ENCODE measurements around the gene TCEA2.

Gene TCEA2

DNA sequence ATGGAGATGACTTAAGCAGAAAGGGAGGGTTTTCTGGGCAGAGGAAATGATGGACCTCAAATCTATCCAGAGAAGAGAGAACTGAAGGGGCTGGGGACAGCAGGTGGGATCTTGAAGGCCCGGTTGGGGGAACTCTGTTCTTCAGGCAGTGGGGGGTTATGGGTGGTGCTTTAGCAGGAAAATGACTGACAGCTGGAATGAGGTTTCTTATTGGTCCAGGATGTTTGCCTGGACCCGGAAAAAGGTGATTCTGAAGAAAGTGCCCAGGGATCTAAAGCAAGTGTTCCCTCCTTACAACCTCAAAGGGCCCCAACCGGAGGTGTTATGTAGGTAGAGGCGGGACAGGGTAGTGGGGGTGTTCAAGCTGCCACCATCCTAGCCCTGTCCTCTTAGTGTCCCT lies 32.5 kb downstream of the TCEA2 start:
- H3K36me3 ChIP-seq (ENCODE audit: insufficient read depth), result no peaks in the 10 kb centered on the region
- TF ChIP-seq, protein P1, sequence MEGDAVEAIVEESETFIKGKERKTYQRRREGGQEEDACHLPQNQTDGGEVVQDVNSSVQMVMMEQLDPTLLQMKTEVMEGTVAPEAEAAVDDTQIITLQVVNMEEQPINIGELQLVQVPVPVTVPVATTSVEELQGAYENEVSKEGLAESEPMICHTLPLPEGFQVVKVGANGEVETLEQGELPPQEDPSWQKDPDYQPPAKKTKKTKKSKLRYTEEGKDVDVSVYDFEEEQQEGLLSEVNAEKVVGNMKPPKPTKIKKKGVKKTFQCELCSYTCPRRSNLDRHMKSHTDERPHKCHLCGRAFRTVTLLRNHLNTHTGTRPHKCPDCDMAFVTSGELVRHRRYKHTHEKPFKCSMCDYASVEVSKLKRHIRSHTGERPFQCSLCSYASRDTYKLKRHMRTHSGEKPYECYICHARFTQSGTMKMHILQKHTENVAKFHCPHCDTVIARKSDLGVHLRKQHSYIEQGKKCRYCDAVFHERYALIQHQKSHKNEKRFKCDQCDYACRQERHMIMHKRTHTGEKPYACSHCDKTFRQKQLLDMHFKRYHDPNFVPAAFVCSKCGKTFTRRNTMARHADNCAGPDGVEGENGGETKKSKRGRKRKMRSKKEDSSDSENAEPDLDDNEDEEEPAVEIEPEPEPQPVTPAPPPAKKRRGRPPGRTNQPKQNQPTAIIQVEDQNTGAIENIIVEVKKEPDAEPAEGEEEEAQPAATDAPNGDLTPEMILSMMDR (conservative IDR thresholded peaks at IDR 0.05; ENCODE audit: low read depth, low read length), result no peak
- no peak overlapping the region for H3K9ac ChIP-seq
- H3K79me2 ChIP-seq (ENCODE audit: insufficient read depth, low read depth), result no peaks in the 10 kb centered on the region
- H3K4me2 ChIP-seq, result no peak overlapping the region
- no peaks in the 10 kb centered on the region for H3K4me1 ChIP-seq (ENCODE audit: low read depth, poor library complexity, severe bottlenecking)
- no peaks in the 10 kb centered on the region for H4K20me1 ChIP-seq (ENCODE audit: insufficient read depth)
- H2AFZ ChIP-seq (ENCODE audit: low read depth), result no peak overlapping the region
- peaks cover 57% of the 10 kb centered on the region for H3K27me3 ChIP-seq (ENCODE audit: insufficient read depth, low read depth)
- H3K4me3 ChIP-seq (IDR thresholded peaks at IDR 0.05; ENCODE audit: insufficient read depth, low read depth, low read length), result no peak overlapping the region
- no peak overlapping the region for H3K27ac ChIP-seq

DNA sequence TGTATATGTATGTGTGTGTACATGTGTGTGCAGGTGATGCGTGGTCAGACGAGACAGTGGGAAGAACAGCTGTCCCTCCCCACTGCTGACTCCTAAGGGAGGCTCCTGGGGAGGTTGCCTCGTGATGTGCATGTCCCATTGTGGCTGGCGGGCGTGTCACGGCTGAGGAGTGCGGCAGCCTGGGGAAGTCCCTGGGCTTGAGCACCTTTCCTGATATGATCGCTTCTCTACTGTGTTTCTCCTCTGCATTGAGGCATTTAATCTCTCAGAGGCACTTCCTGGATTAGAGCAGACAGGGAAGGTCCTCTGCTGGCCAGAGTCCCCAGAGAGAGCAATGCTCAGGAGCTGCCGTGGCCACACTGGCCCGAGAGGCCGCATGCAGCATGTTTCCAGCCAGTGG lies 32.9 kb downstream of the TCEA2 start:
- H3K4me3 ChIP-seq (IDR thresholded peaks at IDR 0.05; ENCODE audit: insufficient read depth, low read depth, low read length), result no peak overlapping the region
- H3K4me2 ChIP-seq, result no peak overlapping the region
- no peaks in the 10 kb centered on the region for H3K79me2 ChIP-seq (ENCODE audit: insufficient read depth, low read depth)
- no peak overlapping the region for H3K9ac ChIP-seq
- no peaks in the 10 kb centered on the region for H3K4me1 ChIP-seq (ENCODE audit: low read depth, poor library complexity, severe bottlenecking)
- no peak overlapping the region for H3K27ac ChIP-seq
- H4K20me1 ChIP-seq (ENCODE audit: insufficient read depth), result no peaks in the 10 kb centered on the region
- peaks cover 61% of the 10 kb centered on the region for H3K27me3 ChIP-seq (ENCODE audit: insufficient read depth, low read depth)
- no peaks in the 10 kb centered on the region for H3K36me3 ChIP-seq (ENCODE audit: insufficient read depth)
- H2AFZ ChIP-seq (ENCODE audit: low read depth), result no peak overlapping the region
- TF ChIP-seq, protein P1 (conservative IDR thresholded peaks at IDR 0.05; ENCODE audit: low read depth, low read length), result no peak

DNA sequence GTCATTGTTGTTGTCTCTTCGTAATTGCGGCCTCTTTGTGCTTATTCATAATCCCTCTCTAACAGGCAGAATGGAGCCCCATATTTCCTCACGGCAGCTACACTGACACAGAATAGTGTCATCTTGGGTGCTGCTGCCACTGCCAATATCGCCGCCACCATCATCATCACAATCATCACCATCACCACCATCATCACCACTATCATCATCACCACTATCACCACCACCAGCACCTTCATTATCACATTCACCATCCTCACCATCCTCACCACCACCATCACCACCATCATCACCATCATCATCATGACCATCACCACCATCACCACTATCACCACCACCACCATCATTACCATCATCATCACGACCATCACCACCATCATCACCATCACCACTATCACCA lies 33.5 kb downstream of the TCEA2 start:
- no peaks in the 10 kb centered on the region for H3K79me2 ChIP-seq (ENCODE audit: insufficient read depth, low read depth)
- no peak overlapping the region for H3K9ac ChIP-seq
- TF ChIP-seq, protein P1 (conservative IDR thresholded peaks at IDR 0.05; ENCODE audit: low read depth, low read length), result no peak
- H3K4me2 ChIP-seq, result no peak overlapping the region
- no peaks in the 10 kb centered on the region for H3K36me3 ChIP-seq (ENCODE audit: insufficient read depth)
- no peak overlapping the region for H2AFZ ChIP-seq (ENCODE audit: low read depth)
- H4K20me1 ChIP-seq (ENCODE audit: insufficient read depth), result no peaks in the 10 kb centered on the region
- H3K4me3 ChIP-seq (IDR thresholded peaks at IDR 0.05; ENCODE audit: insufficient read depth, low read depth, low read length), result no peak overlapping the region
- no peaks in the 10 kb centered on the region for H3K4me1 ChIP-seq (ENCODE audit: low read depth, poor library complexity, severe bottlenecking)
- H3K27ac ChIP-seq, result no peak overlapping the region
- peaks cover 64% of the 10 kb centered on the region for H3K27me3 ChIP-seq (ENCODE audit: insufficient read depth, low read depth)

DNA sequence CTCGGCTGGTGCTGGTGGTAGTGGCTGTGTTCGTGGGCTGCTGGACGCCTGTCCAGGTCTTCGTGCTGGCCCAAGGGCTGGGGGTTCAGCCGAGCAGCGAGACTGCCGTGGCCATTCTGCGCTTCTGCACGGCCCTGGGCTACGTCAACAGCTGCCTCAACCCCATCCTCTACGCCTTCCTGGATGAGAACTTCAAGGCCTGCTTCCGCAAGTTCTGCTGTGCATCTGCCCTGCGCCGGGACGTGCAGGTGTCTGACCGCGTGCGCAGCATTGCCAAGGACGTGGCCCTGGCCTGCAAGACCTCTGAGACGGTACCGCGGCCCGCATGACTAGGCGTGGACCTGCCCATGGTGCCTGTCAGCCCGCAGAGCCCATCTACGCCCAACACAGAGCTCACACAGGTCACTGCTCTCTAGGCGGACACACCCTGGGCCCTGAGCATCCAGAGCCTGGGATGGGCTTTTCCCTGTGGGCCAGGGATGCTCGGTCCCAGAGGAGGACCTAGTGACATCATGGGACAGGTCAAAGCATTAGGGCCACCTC lies 35.5 kb downstream of the TCEA2 start:
- no peaks in the 10 kb centered on the region for H4K20me1 ChIP-seq (ENCODE audit: insufficient read depth)
- no peaks in the 10 kb centered on the region for H3K36me3 ChIP-seq (ENCODE audit: insufficient read depth)
- TF ChIP-seq, protein P1 (conservative IDR thresholded peaks at IDR 0.05; ENCODE audit: low read depth, low read length), result no peak
- no peak overlapping the region for H3K27ac ChIP-seq
- H3K27me3 ChIP-seq (ENCODE audit: insufficient read depth, low read depth), result peaks cover 71% of the 10 kb centered on the region
- H3K4me2 ChIP-seq, result no peak overlapping the region
- H2AFZ ChIP-seq (ENCODE audit: low read depth), result no peak overlapping the region
- no peaks in the 10 kb centered on the region for H3K79me2 ChIP-seq (ENCODE audit: insufficient read depth, low read depth)
- H3K9ac ChIP-seq, result no peak overlapping the region
- H3K4me1 ChIP-seq (ENCODE audit: low read depth, poor library complexity, severe bottlenecking), result no peaks in the 10 kb centered on the region
- no peak overlapping the region for H3K4me3 ChIP-seq (IDR thresholded peaks at IDR 0.05; ENCODE audit: insufficient read depth, low read depth, low read length)
